Calu3 (cell line): ENCODE measurements around the gene PDHX. TPM values are rescaled to one million over a fixed set of nuclear protein-coding genes. Genes with fewer than 3 reads are reported as not detected.

Experiments used
- BruUV-seq: library from RNA; stranded (reverse); fragments of 400-500 nt; replicated peaks from 2 replicates; lab custom pipeline; 2021; lab: Mats Ljungman, UMichigan
- CTCF ChIA-PET: fragments of 300-600 bp; sonication (Branson Sonifier 250); formaldehyde crosslinking; loops from one replicate; lab custom pipeline; 2022; ENCODE audit warnings: antibody characterized with exemption; lab: Charles Lee
- DNase-seq: peaks from one replicate; pipeline ENCODE4 v3.0.0; 2022
- H3K27ac Mint-ChIP-seq: one replicate; pipeline ENCODE4 v1.8.0; 2022; ENCODE audit warnings: mixed read lengths; ENCODE audit not compliant: unreplicated experiment
- H3K27me3 Mint-ChIP-seq: one replicate; pipeline ENCODE4 v1.8.0; 2022; ENCODE audit warnings: mixed read lengths; ENCODE audit not compliant: unreplicated experiment
- H3K36me3 Mint-ChIP-seq: one replicate; pipeline ENCODE4 v1.8.0; 2022; ENCODE audit warnings: mild to moderate bottlenecking, moderate library complexity, mixed read lengths; ENCODE audit not compliant: insufficient read depth, unreplicated experiment
- H3K4me1 Mint-ChIP-seq: one replicate; pipeline ENCODE4 v1.8.0; 2022; ENCODE audit warnings: mild to moderate bottlenecking, low read depth, mixed read lengths; ENCODE audit not compliant: unreplicated experiment
- H3K4me3 Mint-ChIP-seq: one replicate; pipeline ENCODE4 v1.8.0; 2022; ENCODE audit warnings: mild to moderate bottlenecking, low read depth, moderate library complexity, mixed read lengths; ENCODE audit not compliant: unreplicated experiment
- H3K9me3 Mint-ChIP-seq: one replicate; pipeline ENCODE4 v1.8.0; 2022; ENCODE audit warnings: low read depth, mixed read lengths; ENCODE audit not compliant: unreplicated experiment
- intact Hi-C: fragments of 100-400 bp; cut with micrococcal nuclease; formaldehyde crosslinking; loops from one replicate; pipeline ENCODE4 v1.10.0; 2022; ENCODE audit not compliant: unreplicated experiment
- total RNA-seq: library from RNA; stranded (reverse); gene quantifications from 2 replicates; pipeline ENCODE4 v1.2.3, GENCODE V29; 2022
- TF ChIP-seq, protein P1 (sequence below): fragments of 200-600 bp; IDR thresholded peaks from one replicate; pipeline ENCODE4 v1.8.0; 2022; ENCODE audit warnings: antibody characterized with exemption; ENCODE audit not compliant: unreplicated experiment

Gene PDHX
- total RNA-seq, 1 experiment from 2014 or later, result 47.6 TPM

DNA sequence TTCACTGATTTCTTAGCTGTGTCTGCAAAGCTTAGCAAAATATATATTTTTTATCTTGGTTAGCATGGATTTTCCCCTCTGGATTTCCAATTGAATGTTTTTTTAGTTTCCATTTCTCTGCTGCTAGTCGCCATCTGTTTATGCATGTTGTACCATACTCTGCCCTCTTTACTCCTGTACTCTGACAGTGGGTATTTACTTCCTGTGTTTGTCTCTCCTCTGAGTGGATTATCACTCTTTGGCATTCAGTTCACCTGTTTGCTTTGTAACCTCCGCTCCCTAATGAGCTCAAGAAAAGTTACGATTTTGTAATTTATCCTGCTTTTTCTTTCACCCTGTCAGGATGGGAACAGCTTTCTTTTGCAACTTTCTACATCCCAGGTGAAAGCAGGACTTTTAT is 59.1 kb downstream of the PDHX start:
- Mint-ChIP-seq H3K4me1 (peaks cover 40% of the 10 kb centered on the region), H3K9me3 (no peaks in the 10 kb centered on the region), H3K36me3 (peaks cover 14% of the 10 kb centered on the region), H3K27me3 (no peaks in the 10 kb centered on the region), H3K4me3 (no peak overlapping the region), H3K27ac (peak overlapping the region; percentile 46)
- no TSS peak for BruUV-seq
- CTCF ChIA-PET, result interaction anchor here (0.7 kb wide), 1 partner anchor 437 kb away, joined by 3 read pairs; no protein-coding TSS in a partner anchor
- DNase-seq, result no peak
- intact Hi-C loops, result loop anchor here (5.0 kb wide), 1 partner anchor 48 kb away; no protein-coding TSS in a partner anchor
- TF ChIP-seq, protein P1, sequence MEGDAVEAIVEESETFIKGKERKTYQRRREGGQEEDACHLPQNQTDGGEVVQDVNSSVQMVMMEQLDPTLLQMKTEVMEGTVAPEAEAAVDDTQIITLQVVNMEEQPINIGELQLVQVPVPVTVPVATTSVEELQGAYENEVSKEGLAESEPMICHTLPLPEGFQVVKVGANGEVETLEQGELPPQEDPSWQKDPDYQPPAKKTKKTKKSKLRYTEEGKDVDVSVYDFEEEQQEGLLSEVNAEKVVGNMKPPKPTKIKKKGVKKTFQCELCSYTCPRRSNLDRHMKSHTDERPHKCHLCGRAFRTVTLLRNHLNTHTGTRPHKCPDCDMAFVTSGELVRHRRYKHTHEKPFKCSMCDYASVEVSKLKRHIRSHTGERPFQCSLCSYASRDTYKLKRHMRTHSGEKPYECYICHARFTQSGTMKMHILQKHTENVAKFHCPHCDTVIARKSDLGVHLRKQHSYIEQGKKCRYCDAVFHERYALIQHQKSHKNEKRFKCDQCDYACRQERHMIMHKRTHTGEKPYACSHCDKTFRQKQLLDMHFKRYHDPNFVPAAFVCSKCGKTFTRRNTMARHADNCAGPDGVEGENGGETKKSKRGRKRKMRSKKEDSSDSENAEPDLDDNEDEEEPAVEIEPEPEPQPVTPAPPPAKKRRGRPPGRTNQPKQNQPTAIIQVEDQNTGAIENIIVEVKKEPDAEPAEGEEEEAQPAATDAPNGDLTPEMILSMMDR, result no peak

DNA sequence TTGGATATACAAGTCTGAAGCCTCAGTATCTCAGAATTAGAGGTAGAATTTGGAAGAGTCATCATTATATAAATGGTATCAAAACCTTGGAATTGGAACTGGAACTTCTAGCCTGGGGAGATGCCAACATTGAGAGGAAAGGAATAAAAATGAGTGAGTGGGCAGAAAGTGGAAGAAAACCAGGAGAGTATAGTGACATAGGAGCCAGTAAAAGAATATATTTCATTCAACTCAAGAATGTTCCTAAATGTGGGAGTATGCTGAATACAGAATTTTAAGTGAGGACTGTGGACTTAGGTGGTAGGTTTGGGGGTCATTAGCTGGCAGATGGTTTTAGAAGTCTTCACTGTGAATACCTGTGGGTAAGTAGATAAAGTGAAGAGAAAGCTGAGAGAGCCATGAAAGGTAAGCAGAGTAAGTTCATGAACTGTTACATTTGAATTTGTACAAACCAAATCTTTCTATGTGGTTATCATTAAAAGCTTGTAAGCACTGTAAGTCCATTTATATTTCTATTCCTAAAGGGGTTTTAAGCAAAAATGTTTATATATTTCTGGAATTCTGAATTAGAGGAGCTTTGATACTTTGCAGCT is 60.2 kb downstream of the PDHX start:
- Mint-ChIP-seq H3K4me3 (peak overlapping the region; percentile 2), H3K36me3 (peaks cover 16% of the 10 kb centered on the region), H3K27me3 (no peaks in the 10 kb centered on the region), H3K4me1 (peaks cover 44% of the 10 kb centered on the region), H3K27ac (peak overlapping the region; percentile 46), H3K9me3 (no peaks in the 10 kb centered on the region)
- TF ChIP-seq, protein P1, result no peak
- no peak for DNase-seq
- no TSS peak for BruUV-seq
- intact Hi-C loops, result loop anchor here (5.0 kb wide), 1 partner anchor 49 kb away; no protein-coding TSS in a partner anchor
- CTCF ChIA-PET, result interaction anchor here (0.6 to 1.3 kb wide), 4 partner anchors 11 to 323 kb away, joined by 3 to 4 read pairs (median 4); no protein-coding TSS in a partner anchor

DNA sequence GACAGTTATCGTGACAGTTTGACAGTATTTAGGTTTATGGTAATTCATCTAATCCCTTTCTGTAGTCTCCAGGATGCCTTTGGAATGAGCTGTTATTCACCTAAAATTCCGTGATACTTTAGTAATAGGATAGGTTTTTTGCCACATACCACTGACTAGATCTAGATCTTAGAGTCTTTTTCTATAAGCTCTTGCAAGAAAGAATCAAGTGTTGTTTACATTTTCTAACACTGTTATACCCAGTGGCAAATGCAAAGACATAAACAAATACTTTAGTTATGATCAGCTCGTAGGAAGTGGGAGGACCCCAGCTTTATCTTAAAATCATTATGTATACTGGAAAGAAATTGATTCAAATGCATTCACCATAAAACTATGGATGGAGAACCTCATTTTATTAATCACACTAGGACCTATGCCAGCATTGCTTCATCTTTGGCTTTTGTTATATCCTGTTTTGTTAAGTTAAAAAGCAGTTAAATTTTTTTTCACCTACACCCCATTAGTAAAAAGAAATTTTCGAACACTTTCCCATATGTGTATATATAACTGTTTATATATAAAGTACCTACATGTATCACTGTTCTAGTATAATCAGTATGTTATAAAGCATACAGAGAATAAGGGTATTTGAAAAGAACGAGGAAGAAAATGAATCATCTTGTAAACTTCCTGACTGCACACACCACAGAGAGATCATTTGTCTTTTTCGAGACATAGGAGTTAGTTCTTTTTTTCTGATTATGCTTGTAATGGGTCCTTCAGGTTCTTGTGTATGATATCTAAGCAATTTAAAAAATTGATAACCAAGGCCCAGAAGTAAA is 60.9 kb downstream of the PDHX start:
- DNase-seq, result no peak
- Mint-ChIP-seq H3K9me3 (peaks cover 3% of the 10 kb centered on the region), H3K4me1 (peaks cover 44% of the 10 kb centered on the region), H3K36me3 (peaks cover 16% of the 10 kb centered on the region), H3K27ac (no peak overlapping the region), H3K4me3 (no peak overlapping the region), H3K27me3 (no peaks in the 10 kb centered on the region)
- CTCF ChIA-PET, result interaction anchor here (0.6 to 1.3 kb wide), 5 partner anchors 10 to 323 kb away, joined by 3 to 4 read pairs (median 4); no protein-coding TSS in a partner anchor
- no TSS peak for BruUV-seq
- intact Hi-C loops, result loop anchor here (5.0 kb wide), 1 partner anchor 50 kb away; no protein-coding TSS in a partner anchor
- TF ChIP-seq, protein P1, result no peak

DNA sequence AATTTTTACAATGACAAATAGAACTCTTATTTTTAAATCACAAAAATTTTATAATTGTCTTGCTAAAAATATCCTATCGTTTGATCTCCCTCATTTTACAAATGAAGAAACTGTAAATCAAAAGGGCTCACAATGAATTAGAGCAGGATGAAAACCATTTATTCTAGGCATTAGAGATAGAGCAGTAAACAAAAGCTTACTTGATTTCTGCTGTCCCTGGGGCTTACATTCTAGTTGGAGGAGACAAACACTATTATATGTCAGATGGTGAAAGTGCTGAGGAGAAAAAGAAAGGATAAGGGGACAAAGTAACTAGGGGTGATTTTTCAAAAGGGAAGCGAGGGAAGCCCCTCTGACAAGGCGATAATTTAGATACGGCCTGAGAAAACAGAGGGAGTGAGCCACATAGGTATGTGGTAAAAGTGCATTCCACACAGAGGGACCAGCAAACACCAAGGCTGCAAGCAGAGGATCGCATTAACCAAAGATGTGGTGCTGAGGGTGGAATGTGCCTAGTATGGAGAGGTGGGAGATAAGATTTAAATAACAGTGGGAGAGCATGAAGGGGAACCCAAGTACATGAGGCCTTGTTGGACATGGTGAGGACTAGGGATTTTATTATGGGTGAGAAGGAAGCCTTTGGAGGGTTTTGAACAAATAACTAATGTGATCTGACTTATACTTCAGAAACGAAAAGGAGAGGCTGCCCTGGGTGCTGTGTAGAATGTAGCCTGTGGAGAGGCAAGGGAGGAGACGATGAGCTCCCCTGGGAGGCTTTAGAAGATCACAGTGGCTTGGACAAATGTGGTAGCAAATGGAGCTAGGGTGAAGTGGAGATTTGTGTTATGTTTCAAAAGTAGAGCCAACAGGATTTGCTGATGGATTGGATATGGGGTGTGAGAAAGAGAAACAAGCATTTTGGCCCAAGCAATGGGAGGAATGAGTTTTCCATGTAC is 62.1 kb downstream of the PDHX start:
- peak overlapping the region; percentile 23 for H3K4me3 Mint-ChIP-seq
- no TSS peak for BruUV-seq
- DNase-seq, result no peak
- peak overlapping the region; percentile 81 for H3K27ac Mint-ChIP-seq
- no peaks in the 10 kb centered on the region for H3K27me3 Mint-ChIP-seq
- H3K9me3 Mint-ChIP-seq, result peaks cover 3% of the 10 kb centered on the region
- intact Hi-C loops, result loop anchor here (5.0 kb wide), 1 partner anchor 51 kb away; no protein-coding TSS in a partner anchor
- peaks cover 44% of the 10 kb centered on the region for H3K4me1 Mint-ChIP-seq
- CTCF ChIA-PET, result interaction anchor here (1.0 to 1.1 kb wide), 2 partner anchors 21 to 52 kb away, joined by 4 read pairs; no protein-coding TSS in a partner anchor
- peaks cover 16% of the 10 kb centered on the region for H3K36me3 Mint-ChIP-seq
- TF ChIP-seq, protein P1, result no peak
